Measurements from ENCODE around the gene VTA1.
"Not testable (repeated sequence)": the region's sequence is repeated elsewhere in the genome, so short reads cannot be mapped to it uniquely, and the experiment has no call there.

The VTA1 gene

GRCh38 chr6:142172758-142173157 is 25.7 kb downstream of the VTA1 start:
- no peak for DNase-seq (ENCODE audit: low spot score)

DNA sequence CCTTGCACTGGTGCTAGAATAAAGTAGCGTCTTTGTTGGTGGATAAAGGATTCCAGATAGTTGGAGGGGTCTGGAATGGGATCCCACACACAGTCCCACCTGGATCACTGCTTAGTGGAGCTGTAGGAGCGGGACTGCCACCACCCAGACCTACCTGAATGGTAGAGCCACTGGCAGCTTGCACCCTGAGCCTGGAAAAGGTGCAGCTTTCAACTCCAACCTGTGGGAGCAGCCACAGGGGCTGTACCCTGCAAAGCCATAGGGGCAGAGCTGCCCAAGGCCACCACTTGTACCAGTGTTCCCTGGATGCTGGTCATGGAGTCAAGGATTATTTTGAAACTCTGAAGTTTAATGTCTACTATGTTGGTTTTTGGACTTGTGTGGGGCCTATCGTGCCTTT is 26.9 kb downstream of the VTA1 start:
- DNase-seq (ENCODE audit: low spot score), result no peak

- DNase-seq (ENCODE audit: low spot score), result peak; percentile 5
These were observed 27.6 kb downstream of the VTA1 start for GRCh38 chr6:142174703-142175102.

GRCh38 chr6:142178129-142178528 is 31.1 kb downstream of the VTA1 start:
- DNase-seq (ENCODE audit: low spot score), result no peak

DNA sequence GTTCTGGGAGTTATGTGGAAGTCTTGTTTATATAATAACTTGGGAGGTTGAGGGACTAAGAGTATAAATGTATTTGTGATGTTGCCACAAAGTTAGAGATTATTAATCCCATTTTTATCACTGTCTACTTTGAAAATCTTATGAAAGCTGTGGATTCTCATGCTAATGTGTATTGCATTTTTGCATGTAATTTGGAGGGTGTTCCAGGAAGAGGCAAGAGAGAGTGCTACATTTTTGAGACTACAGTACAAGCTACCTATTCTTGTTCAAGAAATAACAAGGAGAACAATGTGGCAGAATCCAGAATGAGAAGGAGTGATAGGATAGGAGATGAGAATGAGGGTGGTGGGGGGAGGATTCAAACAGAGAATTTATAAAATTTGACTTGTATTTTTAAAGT is 34.9 kb downstream of the VTA1 start:
- no peak for DNase-seq (ENCODE audit: low spot score)

DNA sequence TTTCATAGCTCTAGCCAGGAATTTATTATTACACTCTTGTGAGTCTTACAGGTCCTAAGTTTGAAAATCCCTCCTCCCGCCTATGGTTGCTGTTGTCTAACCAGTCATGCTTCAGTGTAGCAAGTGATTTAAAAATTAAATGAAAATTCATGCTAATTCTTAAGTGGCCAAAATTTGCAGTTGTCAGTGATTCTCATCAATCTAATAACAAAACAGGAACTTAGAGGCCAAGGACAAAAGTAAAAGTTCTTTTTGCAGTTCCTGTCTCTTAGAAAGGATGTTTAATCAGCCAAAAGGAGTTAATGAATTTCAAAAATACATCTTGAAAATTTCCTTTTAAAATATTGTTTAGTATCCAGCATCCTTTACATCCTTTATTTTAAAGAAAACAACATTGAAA is 36.3 kb downstream of the VTA1 start:
- no peak for DNase-seq (ENCODE audit: low spot score)

- no peak for DNase-seq (ENCODE audit: low spot score)
These were observed 37.2 kb downstream of the VTA1 start for GRCh38 chr6:142184307-142184706.

- no peak for DNase-seq (ENCODE audit: low spot score)
These were observed 38.6 kb downstream of the VTA1 start for GRCh38 chr6:142185641-142186040.

- peak; percentile 17 for DNase-seq (ENCODE audit: low spot score)
These were observed 40.1 kb downstream of the VTA1 start for GRCh38 chr6:142187209-142187608.

- not testable (repeated sequence) for DNase-seq (ENCODE audit: low spot score)
These were observed 41.3 kb downstream of the VTA1 start for GRCh38 chr6:142188341-142188740.

GRCh38 chr6:142189057-142189456 is 42.0 kb downstream of the VTA1 start:
- DNase-seq (ENCODE audit: low spot score), result no peak

- no peak for DNase-seq (ENCODE audit: low spot score)
These were observed 45.3 kb downstream of the VTA1 start for GRCh38 chr6:142192343-142192742.

- no peak for DNase-seq (ENCODE audit: low spot score)
These were observed 46.6 kb downstream of the VTA1 start for GRCh38 chr6:142193621-142194020.

DNA sequence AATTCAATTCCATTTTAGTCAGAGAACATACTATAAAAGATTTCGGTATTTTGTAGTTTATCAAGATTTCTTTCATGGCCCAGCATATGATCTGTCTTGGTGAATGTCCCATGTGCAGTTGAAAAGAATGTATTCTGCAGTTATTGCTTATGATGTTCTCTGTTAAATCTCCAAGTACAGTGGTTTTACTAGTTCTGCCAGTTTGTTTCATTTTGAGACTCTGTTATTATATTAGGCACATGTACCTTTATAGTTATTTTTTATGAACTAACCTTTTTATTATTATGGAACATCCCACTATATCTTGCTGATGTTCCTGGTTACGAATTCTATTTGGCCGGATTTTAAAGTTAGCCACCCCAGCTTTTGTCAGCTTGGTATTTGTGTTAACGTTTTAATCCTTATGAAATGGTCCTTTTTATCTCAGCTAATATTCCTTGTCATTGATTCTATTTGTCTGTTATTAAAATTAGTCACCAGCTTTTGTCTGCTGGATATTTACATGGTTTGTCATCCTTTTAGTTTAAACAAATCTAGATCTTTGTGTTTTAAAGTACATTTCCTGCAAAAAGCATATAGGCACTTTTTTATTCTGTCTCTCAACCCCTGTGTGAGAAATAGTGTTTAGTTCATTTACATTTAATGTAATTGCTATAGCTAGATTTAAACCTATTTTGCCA is 48.9 kb downstream of the VTA1 start:
- DNase-seq (ENCODE audit: low spot score), result no peak

- DNase-seq (ENCODE audit: low spot score), result no peak
These were observed 54.0 kb downstream of the VTA1 start for GRCh38 chr6:142200846-142201628.

- DNase-seq (ENCODE audit: low spot score), result peak; percentile 62
These were observed 60.3 kb downstream of the VTA1 start for GRCh38 chr6:142207265-142207877.

DNA sequence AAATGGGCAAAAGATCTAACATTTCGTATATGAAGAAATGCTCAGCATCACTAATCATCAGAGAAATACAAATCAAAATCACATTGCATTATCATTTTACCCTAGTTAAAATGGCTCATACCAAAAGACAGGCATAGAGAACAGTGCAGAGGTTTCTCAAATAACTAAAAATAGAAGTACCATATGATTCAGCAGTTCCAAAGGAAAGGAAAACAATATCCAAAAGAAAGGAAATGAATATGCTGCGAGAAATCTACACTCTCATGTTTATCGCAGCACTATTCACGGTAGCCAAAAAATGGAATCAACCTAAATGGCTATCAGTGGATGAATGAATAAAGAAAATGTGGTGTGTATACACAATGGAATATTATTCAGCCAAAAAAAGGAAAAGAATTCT is 63.5 kb downstream of the VTA1 start:
- no peak for DNase-seq (ENCODE audit: low spot score)

- DNase-seq (ENCODE audit: low spot score), result no peak
These were observed 66.3 kb downstream of the VTA1 start for GRCh38 chr6:142213402-142213801.

DNA sequence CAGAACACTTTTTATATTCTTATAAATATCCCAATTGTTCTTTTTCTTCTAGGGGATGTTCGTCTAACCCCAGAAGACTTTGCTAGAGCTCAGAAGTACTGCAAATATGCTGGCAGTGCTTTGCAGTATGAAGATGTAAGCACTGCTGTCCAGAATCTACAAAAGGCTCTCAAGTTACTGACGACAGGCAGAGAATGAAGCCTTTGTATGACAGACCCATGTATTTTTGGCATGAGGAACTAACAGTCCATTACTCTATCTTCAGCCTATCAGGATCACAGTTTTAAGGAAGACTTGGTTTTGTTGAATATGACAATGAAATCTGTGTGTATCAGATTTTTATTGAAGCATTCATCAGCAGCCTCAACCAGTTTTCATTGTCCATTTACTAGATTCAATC is 71.4 kb downstream of the VTA1 start:
- DNase-seq (ENCODE audit: low spot score), result no peak

DNA sequence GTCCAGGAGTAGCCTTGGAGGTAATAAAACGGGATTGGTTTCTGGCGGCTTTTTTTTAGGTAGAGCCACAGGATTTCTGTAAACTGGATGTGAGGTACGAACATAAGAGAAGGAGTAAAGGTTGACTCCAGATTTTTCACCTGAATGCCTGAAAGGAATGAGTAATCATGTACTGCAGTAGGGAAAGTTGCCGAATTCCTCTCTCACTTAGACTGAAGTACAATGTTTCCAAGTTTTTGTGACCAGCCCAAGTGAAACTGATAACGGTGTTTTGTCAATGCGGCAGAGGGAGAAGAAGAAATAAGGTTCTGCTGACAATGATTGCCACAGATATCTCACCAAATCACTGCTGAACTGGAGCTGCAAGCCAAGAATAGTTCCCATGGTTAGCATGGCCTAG is 75.0 kb downstream of the VTA1 start:
- DNase-seq (ENCODE audit: low spot score), result no peak

DNA sequence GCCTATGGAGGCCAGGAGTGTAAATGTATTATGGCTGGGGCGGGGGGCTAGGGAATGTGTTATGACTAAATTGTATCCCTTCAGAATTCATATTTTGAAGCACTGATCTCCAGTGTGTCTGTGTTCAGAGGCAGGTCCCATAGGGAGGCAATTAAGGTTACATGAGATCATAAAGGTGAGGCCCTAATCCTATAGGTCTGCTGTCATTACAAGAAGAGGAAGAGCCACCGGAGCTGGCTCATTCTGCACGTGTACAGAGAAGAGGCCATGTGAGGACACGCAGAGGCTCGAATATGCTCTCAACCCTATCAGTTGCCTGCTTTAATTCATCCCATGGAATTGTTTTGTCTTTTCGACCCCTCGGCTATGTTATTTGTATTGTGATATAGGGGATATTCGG is 76.9 kb downstream of the VTA1 start:
- DNase-seq (ENCODE audit: low spot score), result no peak

GRCh38 chr6:142225115-142225514 is 78.1 kb downstream of the VTA1 start:
- no peak for DNase-seq (ENCODE audit: low spot score)

- no peak for DNase-seq (ENCODE audit: low spot score)
These were observed 78.5 kb downstream of the VTA1 start for GRCh38 chr6:142225552-142225951.
